ENCODE data around the gene FAM13B.
"Not testable (repeated sequence)": the region's sequence is repeated elsewhere in the genome, so short reads cannot be mapped to it uniquely, and the experiment has no call there.

Gene FAM13B

GRCh38 chr5:138032572-138033385 is at the start of gene FAM13B:
TSS of gene FAM13B (minus strand) at chr5:138033079. CDS start at chr5:138019111, 13,968 bp downstream.
- peak; percentile 25 for DNase-seq

DNA sequence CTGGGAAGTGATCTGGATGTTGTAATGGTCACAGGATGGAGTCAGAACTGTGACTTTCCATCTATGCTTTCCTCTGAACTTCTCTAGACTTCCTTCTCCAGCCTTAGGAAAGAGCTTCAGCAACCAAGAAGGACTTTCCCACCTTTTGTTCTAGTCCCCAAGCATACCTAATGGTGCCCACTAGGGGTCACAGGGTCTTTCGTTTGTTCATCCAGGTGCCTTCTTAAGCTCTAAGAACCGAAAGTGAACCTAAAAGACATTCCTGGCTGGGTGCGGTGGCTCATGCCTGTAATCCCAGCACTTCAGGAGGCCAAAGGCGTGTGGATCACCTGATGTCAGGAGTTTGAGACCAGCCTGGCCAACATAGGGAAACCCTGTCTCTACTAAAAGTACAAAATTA is 49.2 kb upstream of the FAM13B start:
- no peak for DNase-seq

GRCh38 chr5:138078006-138078643 is 45.2 kb upstream of the FAM13B start:
- DNase-seq = no peak

- no peak for DNase-seq
Observed at GRCh38 chr5:138077064-138077696, 44.3 kb upstream of the FAM13B start.

GRCh38 chr5:138070026-138070425 is 37.1 kb upstream of the FAM13B start:
- not testable (repeated sequence) for DNase-seq

DNA sequence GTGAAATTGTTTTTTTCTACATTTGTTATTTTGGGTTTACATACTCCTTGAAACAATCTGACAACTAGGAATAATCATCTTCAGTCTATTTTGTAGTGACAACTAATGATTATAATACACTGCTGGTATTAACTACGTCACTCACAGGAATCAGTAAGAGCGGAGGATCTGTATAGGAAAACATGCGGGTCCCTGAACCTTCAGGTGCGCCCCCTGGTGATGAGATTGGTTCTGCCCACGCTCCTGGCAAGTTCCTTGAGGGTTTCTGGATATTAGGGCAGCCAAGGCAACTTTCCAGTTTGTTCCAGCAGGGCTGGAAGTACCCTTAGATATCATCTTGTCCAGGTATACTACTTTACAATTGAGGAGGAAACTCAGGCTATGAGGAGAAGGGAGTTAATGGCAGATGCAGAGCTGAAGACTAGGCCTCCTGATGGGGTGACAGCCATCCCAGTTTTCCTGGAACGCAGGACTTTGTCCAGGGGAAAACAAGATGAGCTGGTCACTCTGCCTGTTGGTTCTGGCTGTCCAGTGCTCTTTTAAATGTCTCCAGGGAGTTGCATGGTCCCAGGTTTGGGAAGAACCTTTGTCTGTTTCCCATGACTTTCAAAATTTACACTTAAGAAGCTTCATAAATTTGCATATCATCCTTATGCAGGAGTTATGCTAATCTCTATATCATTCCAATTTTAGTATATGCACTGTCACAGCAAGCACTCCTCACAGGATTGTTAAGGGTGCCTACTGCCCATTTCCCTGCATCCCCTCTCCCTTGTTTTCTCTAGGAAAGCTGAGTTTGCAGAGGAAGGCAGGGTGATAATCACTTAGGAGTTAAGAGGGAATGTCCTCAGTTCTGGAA is 36.1 kb upstream of the FAM13B start:
- no peak for DNase-seq

DNA sequence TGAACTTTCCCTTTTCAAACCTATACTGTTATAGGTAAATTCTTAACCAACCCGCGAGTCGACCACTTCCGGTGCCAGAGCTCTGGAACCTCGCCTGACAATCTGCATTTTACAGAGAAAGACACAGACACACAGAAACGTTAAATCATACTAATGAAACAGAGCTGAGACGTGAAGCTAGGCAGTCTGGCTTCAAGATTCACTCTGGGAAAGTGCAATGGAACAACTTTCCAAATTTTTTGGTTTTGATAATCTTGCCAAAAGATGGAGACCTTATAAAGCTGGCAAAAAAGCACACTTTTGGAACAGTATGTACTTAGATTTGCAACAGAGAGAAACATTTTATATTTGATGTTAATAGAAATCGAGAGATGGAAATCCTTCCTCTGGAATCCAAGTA is 35.1 kb upstream of the FAM13B start:
- no peak for DNase-seq

GRCh38 chr5:138065102-138065501 is 32.2 kb upstream of the FAM13B start:
- DNase-seq = no peak

GRCh38 chr5:138064526-138064925 is 31.6 kb upstream of the FAM13B start:
- no peak for DNase-seq

GRCh38 chr5:138054847-138055558 is 22.1 kb upstream of the FAM13B start:
- no peak for DNase-seq

DNA sequence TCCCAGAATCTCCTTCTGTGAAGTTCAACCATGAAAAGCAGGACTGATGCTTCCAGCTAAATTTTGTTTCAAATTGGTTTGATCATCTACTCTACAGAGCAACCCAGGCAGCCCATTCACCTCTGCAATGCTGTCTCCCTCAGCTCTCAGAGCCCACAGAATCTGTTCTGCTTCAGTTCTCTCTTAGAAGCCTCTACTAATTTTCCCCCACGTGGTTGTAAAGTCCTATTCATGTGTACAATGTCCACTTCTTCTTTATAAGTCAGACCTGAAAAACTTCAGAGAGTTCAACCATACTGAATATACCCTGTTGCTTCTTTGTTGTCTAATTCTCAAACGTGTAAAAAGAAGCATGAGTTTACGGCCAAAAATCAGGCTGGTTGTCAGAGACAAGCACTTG is 21.3 kb upstream of the FAM13B start:
- no peak for DNase-seq

DNA sequence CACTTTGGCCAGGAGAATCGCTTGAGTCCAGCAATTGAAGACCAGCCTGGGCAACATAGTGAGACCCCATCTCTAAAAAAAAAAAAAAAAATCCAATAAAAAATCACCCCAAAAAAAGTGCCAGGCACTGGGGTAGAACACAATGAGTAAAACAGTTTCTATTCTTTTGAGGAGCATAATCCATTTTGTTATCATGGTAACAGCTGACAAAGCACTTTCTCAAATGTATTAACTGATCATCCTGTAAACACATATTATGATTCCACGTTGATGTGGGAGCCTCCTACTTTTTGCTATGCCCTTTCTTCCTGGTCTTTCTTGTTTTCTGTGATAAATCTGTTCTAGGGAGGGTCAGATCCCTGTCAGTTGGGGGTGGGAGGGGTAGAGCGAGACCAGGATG is 20.7 kb upstream of the FAM13B start:
- DNase-seq = no peak

- not testable (repeated sequence) for DNase-seq
Observed at GRCh38 chr5:138052718-138053117, 19.8 kb upstream of the FAM13B start.

DNA sequence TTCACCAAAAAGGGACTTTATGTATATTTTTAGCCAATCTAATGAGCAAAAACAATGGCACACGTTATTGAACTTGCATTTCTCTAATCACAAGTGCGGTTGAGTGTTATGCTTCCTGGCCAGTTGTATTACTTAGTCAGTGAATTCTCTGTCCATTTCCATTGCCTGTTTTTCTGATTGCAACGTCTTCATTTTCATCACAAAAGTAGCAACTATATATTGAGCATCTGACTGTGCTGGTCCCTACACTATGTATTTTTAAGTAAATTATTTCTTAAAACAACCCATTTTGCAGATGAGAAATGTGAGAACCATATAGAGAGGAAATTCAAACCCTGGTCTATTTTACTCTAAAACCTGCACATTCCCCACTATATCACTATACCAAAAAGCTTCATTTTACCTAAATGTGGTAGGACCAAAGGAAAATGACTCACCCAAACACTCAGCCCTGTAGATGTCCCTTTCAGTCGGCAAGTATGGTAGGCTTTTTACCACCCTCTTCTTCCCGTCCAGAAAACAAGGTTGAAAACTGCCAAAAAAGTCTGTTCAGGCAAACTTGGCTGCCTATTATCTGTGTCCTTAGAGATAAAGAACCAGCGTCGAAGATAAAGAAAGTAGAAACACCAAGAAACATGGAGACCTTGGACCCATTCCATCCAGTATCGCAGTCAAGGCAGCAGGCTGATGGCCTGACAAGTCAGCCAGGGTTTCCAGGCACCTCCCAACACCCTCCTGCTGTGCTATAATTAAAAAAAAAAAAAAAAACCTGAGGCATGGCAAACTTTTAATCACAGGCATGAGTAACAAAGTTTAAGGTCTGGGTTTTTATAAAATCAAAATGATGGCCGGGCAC is 18.8 kb upstream of the FAM13B start:
- no peak for DNase-seq

- DNase-seq = not testable (repeated sequence)
Observed at GRCh38 chr5:138045283-138045682, 12.4 kb upstream of the FAM13B start.

- no peak for DNase-seq
Observed at GRCh38 chr5:138038826-138039225, 5.9 kb upstream of the FAM13B start.

- DNase-seq = no peak
Observed at GRCh38 chr5:138037907-138038633, 5.2 kb upstream of the FAM13B start.

GRCh38 chr5:138037271-138037670 is 4.4 kb upstream of the FAM13B start:
- no peak for DNase-seq

- DNase-seq = no peak
Observed at GRCh38 chr5:138035605-138036537, 3.0 kb upstream of the FAM13B start.
